ENCODE measurements around the gene PAQR3.

PAQR3 gene, protein sequence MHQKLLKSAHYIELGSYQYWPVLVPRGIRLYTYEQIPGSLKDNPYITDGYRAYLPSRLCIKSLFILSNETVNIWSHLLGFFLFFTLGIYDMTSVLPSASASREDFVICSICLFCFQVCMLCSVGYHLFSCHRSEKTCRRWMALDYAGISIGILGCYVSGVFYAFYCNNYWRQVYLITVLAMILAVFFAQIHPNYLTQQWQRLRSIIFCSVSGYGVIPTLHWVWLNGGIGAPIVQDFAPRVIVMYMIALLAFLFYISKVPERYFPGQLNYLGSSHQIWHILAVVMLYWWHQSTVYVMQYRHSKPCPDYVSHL

DNA sequence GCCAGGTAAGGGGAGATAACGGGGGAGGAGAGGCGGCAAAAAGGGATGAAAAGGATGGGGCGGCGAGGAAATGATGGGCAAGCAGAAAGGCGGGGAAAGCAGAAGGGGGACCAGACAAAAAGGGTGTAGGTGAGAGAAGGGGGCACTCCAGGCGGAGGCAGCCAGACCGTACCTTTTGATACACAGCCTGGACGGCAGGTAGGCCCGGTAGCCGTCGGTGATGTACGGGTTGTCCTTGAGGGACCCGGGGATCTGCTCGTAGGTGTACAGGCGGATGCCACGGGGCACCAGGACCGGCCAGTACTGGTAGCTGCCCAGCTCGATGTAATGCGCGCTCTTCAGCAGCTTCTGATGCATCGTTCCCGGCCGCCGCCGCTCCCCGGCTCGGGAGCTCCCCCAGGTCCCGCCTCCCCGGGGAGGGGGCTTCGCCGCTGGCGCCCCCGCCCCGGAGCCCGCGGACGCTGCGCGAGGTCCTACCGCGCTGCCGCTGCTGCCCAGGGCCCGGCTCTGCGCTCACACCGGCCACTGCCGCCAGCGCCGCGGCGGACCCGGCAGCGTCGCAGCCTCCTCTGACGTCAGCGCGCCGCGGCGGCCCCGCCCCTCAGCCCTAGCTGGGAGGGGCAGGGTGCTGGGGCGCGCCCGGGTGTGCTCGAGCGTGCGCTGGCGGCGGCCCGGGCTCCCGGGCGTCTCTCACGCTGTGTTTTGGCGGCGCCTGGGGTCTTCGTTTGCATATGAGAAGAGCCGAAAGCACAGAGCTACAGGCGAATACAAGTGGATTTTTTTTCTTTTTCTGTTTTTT is at the start of gene PAQR3:
PAQR3 (minus strand) TSS at position 571 of the 799 bp plus-strand sequence; CDS start at position 357, 214 bp downstream.
- peak; percentile 88 for DNase-seq

DNA sequence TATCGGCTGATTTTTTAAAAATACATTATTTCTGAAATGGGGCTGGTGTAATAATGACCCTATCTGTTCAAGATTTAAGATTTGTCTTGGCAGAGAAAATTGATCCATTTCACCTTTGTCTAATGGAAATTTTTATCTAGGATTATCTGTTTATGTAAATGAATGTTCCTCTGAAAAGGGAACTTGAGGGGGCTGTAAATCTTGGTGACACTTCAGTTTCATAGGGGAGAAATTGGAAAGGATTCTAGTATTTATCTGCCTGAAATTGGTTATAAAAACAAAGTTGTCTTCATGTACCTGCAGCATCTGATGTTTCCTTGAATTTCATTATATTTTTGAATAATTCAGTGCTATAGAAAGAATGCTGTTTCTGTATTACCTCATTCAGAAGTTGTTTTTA is 48.4 kb upstream of the PAQR3 start:
- DNase-seq, result no peak

DNA sequence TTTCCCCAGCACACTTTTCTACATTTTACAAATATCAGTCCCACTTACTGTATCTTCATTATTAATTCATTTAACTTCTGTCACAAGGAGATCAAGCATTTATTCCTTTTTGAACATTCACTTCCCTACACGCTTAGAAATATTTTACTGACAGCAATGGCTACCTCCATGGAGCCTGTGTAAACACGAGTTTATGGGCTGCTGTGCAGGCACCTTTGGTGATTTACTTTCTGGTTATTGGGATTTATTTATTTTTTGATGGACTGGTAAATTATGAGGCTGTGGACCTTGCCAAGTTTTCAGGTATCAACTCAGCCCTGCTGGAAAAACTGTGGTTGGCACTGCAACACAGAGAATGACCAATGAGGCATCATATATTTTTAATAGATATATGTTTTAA is 45.4 kb upstream of the PAQR3 start:
- no peak for DNase-seq

DNA sequence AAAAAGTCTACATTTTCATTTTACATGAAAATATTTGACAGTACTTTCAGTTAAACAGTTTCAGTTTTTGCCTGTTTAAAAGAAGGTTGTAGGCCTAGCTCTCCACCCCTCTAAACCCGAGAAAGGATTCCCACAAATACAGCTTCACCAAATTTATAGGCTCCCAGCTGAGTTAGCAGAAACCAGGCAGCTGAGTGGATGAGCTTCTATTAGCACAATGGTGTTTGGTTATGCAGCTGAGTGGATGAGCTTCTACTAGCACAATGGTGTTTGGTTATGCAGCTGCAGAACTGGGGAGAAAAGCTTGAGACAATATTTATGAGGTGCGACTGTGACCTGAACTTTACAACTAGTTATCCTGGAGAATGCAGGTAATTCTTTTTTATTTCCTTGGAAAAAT is 36.6 kb upstream of the PAQR3 start:
- DNase-seq, result no peak

DNA sequence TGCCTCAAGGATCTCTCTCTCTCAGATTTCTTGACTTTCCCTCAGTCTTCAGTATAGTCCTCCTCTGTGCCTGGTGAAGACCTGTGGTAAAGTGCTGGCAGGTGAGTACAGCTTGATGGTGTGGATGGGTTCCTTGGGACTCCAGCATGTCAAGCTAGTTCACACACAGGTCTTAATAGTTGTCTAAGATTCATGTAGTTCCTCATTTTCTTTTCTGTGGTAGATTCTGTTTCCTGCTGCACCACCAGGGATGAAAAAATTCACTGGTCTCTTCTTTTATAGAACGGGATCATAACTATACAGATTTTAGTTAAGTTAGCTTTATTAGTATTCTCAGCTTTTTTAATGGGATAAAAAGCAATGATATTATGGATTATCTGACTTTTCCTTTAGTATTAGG is 32.5 kb upstream of the PAQR3 start:
- DNase-seq, result no peak

DNA sequence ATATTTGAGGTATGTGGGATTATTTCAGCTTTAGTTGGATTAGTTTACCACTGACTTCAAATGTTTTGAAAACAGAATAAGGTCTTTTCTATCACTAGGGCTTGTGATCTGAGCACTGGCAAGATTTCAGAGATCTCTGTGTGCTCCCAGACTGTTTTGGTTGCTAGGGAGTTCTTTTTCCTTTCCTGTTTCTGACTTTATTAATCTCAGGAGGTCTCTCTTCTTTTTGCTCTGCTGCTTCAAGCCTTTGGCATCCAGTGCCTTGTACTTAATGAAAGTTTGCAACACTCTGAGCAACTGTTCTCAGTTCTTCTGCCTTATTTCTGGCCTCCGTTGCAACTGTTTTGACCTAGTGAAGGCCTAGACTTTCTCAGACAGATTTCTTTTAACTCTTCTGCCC is 32.1 kb upstream of the PAQR3 start:
- no peak for DNase-seq

DNA sequence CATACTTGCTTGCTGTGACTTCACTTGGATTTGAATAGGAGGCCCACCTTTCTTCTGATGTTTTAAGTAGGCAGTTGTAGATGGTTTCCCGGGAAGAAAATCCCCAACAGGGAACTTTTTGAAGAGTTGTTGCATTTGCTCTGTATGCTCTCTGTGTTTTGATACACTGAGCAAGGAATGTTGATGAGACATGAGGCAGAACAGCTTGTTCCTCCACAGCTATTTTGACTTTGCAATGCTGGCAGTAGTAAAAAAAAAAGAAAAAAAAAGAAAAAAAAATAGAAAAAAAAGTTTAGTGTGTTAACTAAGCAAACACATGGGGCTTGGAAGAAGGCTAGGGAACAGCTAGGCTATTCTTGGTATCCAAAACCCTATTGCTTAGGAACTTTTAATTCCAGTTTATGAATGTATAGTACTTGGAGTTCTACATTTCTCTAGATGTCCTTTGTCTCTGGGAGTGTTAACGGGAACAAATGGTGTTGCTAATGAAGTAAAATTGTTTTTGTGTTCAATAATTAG is 23.4 kb upstream of the PAQR3 start:
- DNase-seq, result no peak

DNA sequence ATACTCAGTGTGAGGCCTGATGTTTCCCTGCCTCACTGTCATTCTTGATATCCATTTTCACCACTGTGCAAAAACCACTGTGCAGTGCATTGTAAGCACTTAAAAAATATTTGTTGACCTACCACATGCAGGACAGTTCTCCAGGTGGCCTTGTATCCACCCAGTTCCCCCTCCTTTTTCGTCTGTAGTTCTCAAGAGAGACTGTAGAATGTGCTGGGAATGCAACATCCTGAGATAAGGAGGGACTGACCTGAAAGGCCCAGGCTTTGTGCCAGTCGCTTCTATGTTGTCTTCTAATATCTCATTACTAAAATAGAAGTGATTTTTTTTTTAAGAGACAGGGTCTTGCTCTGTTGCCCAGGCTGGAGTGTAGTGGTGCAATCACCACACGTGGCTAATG is 21.7 kb upstream of the PAQR3 start:
- DNase-seq, result no peak

DNA sequence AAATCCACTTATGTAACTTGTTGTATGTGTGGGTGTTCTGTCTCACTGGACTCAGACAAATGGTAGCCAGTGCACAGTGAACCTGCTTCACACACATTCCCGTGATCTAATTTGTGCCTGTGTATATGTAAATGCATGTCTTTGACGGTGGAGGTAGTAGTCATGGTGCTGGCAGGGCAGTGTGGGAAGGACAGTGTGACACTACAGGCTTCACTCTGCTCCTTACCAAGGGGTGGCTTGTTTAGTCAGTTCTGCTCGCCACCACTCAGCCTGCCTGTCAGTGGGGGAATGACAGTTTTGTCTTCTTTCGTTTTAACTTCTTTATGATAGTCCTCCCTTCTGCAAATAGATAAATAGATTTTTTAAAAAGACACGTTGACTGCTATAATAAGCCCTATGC is 17.7 kb upstream of the PAQR3 start:
- DNase-seq, result no peak

DNA sequence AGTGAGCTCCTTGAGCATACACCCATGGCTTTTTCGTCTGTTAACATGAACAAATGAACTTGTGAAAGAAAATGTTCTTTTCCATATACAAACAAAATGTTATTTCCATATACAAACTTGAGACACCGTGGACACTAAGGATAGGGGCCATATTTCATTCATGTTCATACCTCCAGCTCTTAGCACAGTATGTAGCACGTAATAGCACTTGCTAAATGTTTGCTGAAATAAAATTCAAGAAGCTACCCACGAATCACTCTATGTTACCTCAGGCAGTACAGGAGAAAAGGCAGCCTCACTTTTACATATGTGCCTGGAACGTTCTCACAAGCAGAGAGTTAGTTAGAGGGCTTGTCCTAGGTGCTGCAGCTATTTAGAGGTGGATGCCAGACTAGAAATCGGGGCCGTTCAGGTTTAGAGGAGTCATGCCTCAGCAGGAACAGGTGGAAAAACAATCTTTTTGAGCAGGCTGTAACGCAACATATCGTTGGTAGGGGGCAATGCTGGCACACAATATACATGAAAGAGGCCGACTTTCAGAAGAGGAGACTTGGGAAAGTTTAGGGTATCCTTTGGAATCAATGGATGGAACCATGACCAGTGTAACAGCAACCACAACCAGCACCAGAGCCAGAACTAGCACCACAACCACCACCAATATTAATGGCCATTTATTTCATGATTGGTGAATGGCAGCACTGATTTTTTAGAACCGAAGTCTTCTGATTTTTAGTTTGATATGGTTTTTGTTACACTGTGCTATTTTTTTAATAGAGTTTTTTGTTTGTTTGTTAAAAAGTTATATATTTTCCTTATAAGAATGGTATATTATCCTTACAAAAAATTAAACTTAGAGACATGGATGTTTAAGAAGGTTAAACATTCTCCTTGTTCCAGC is 14.8 kb upstream of the PAQR3 start:
- peak; percentile 10 for DNase-seq

DNA sequence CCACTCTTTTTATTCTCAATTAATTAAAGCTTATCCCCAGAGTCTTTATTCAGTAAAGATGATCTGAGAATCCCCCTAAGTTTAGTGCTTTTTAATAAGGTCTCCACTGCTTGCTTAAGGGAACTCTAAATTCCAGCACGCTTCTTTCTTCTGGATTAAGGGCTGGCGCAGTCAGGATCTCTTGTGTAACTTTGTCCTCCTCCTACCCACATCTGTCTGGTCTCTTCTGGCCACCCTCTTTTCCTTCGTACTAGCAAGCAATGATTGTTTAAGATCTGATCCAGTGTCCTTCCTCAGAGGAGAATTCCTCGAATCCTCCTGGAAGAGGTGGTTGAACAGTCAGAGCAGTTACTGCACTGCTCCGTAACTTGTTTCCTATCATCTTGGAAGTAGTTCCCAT is 14.0 kb upstream of the PAQR3 start:
- DNase-seq, result no peak

DNA sequence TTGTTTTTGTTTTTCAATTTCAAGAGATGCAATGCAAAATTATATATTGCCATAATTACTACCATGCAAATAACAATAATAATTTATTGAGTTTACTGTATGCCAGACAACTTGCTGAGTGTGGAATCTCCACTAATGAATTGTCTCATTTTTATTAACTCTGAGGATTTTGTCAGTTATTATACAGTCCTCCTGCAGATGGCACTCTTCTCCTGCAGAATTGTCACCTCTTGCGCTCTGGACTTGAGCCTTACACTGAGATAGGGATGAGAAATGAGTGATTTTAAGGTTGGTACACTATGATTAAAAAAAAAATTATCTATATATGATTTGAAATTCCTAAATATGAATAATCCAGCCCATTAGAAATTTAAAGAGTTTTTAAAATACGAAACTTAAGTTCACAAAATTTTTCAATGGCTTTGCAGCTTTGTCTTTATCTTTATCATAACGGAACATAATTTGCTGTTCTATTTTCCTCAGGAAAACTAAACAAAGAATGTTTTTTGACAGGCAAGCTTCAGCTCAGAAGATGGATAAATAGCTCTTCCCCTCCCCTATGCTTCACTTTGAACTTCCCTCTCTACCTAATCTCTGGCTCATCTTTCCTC is 12.7 kb upstream of the PAQR3 start:
- DNase-seq, result peak; percentile 48

DNA sequence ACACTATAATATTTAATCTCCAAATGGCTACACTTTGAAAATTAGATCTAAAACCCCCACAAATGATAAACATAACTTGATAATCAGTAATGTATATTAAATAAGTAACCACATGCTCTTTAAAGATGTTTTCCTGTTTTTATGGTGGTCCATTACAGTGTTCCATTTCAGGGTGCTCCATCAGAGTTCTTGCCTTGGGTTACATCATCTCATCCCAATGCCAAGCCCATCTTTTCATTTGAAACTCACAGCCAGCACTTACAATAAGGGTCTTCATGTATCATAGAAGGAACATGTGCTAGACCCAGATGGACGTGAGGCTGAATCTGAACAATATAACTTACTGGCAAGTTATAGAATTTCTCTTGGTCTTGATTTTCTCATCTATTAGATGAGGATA is 10.5 kb upstream of the PAQR3 start:
- DNase-seq, result no peak

DNA sequence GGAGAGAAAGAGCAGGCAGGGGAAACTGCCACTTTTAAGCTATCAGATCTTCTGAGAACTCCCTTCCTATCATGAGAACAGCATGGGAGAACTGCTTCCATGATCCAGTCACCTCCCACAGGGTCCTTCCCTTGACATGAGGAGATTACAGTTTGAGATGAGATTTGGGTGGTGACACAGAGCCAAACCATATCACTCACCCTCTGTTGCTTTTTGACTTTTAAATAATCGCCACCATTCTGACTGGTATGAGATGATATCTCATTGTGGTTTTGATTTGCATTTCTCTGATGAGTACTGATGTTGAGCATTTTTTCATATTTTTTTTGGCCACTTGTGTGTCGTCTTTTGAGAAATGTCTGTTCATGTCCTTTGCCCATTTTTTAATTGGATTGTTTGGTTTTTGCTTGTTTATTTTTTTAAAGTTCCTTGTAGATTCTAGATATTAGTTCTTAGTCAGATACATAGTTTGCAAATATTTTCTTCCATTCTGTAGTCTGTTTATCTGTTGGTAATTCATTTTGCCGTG is 6.5 kb upstream of the PAQR3 start:
- no peak for DNase-seq

DNA sequence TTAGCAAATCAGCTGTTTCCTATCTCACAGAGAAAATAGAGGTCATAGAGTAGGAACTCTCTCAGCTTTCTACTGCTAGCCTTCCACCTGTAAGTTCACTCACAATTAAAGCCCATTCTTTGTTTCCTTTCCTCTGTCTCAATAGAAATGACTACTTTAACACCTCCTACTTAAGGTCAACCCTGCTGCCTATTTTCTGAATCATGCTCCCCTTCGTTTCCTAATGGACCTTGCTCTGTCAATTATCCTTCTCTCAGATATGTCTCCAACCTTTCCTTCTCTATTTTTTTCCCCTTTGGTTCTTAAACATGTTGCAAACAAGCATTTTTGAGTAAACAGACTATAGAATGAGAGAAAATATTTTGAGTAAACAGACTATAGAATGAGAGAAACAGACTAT is 5.1 kb upstream of the PAQR3 start:
- DNase-seq, result no peak

DNA sequence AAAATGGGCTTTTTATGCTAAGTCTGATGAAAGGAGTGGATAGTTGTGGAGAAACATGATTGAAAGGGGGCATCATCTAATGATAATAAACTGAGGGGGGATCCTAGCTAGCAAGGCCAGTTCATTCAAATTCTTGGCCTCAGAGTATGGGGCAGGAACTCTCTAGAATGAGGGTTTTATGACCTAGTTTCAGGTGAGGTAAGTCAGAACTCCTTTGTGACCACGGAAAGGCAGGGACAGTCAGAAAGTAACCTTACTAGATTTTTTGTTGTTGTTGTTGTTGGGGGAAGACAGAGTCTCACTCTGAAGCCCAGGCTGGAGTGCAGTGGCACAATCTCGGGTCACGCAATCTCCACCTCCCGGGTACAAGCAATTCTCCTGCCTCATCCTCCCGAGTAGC is 1.5 kb upstream of the PAQR3 start:
- no peak for DNase-seq

DNA sequence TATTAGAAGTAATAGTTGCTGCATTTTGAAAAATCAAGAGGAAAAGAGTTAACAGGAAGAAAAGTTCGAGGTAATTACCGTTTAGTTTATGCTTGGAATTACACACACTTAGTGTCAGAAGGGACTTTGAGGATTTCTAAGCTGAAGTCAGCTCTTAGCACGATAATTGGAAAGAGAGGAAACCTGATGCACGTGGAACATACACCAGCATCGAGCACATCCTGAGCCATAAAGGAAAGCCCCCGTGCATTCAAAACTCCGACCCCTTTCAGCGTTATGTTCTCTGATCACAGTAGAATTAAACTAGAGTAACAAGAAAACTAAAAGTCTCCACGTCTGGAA is 400 bp upstream of the PAQR3 start:
- DNase-seq, result no peak

DNA sequence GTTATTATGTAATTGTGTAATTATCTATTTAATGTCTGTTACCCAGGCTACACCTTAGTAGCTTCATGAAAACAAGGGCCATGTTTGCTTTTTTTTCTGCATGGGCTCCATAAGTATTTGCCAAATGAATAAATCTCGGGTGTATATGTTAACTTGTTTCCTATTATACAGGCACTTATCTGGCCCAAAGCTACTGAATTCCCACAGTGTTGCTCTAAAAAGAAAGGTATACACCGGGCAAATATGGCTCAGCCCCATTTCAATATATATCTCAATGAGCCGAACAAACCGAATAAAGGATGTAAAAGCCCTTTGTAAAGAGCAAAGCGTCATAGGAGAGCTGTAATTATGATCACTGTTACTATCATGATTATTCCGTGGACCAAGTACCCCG is 767 bp downstream of the PAQR3 start:
- no peak for DNase-seq

DNA sequence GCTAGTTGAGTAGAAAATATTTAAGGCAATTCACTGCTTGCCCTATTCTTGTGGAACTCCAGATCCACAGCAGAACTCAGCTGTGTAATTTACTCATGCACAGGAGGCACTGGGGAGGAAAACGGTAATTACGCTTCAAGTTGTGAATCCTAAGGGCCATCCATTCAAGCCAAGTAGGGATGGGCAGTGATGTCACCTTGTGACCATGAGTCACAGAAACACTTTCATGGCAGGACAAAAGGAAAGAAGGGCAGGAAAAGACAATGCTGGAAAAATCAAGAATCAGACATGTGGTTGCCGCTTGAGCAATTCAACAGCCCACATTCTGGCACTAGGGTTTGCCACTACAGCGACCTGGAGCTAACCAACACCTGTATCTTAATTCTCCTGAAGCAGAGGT is 1.4 kb downstream of the PAQR3 start:
- no peak for DNase-seq

DNA sequence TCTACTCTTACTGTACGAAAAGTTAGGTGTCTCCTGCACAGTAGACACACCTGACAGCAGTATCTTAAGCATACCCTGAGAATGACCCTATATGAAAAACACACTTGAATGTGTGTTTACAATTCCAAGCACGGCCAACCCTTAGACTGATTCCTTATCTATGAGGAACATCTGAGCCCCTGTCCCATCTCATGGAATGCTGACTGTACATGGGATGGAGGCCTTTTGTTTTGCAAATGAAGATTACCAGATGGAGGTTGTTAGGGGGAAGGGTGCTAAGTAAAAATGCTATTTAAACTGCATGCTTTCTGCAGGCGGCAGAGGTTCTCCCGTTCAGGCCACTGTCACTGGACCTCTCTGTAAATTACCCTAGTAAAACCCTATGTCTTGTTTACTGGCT is 2.2 kb downstream of the PAQR3 start:
- no peak for DNase-seq

DNA sequence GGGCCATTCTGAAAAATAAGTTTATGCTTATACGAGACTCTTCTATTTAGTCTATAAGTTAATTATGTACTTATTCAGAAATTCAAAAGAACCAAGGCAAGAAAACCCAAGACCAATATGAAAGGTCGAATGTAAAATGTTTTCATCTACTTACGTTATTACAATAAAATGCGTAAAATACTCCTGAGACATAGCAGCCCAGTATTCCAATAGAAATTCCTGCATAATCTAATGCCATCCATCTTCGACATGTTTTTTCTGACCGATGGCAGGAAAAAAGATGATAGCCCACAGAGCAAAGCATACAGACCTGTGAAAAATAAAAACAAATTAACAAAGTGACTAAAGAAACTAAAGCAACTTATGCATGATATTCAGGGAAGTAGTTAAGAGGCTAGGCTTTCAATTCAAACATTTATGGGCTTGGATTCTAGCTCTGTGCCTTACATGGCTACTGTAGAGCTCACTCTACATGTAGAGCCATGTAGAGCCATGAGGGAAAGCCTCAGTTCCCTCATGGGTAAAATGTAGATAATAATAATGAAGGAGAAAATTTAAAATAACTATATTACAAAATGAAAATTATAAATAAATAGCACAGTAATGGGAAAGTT is 9.1 kb downstream of the PAQR3 start:
- DNase-seq, result no peak

DNA sequence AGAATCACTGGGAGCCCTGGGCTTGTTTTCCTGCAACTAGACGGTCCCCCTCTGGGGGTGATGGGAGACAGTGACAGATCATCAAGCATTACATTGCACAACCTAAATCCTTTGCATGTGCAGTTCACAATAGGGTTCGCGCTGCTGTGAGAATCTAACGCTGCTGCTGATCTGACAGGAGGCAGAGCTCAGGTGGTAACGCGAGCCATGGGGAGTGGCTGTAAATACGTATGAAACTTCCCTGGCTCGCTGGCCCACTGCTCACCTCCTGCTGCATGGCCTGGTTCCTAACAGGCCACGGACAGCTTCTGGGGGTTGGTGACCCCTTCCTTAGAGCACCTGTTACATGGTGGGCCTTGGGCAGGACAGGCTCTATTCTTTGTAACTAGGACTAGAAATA is 10.4 kb downstream of the PAQR3 start:
- no peak for DNase-seq

Data from RPMI8226 (cell line).